Measurements from ENCODE around the gene PLD1. TPM values are rescaled to one million over a fixed set of nuclear protein-coding genes. Genes with fewer than 3 reads are reported as not detected.

PLD1 gene
- total RNA-seq, 4 donors from 2014 or later = 7.0 to 17.1 (median 13.6) TPM

DNA sequence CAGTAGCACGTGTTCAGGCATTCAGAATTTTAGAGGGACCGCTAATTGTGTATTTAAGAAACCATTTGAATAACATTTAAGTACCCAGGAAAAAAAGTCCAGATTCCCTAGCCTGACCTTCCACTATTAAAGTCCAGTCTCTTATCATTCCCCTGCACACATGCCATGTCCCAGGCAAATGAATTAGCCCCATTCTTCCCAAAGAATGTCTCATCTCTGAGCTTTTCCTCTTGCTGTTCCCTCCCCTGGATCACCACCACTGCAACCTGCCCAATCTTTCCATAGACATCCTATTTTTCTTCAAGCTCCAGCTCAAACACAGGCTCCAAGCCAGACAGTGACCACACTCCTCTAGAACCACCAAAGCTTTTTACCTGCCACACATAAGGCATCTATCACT lies 25.9 kb downstream of the PLD1 start:
- WGBS, 2 donors (ENCODE audit: low coverage in 1 of 2) = 55 to 80% methylated on average over 2 of the region's 2 CpGs
- Histone ChIP-seq H3K27me3 (no peaks in the 10 kb centered on the region), H3K4me3 (no peak overlapping the region), H3K9me3 (no peaks in the 10 kb centered on the region), H3K4me1 (peaks cover 0 to 34% (median 6%) of the 10 kb centered on the region in 3 donors), H3K36me3 (no peaks in the 10 kb centered on the region), H3K27ac (peak overlapping the region in 1 of 4 donors; percentile 4)
- no peak for ATAC-seq
- TF ChIP-seq, protein P1, sequence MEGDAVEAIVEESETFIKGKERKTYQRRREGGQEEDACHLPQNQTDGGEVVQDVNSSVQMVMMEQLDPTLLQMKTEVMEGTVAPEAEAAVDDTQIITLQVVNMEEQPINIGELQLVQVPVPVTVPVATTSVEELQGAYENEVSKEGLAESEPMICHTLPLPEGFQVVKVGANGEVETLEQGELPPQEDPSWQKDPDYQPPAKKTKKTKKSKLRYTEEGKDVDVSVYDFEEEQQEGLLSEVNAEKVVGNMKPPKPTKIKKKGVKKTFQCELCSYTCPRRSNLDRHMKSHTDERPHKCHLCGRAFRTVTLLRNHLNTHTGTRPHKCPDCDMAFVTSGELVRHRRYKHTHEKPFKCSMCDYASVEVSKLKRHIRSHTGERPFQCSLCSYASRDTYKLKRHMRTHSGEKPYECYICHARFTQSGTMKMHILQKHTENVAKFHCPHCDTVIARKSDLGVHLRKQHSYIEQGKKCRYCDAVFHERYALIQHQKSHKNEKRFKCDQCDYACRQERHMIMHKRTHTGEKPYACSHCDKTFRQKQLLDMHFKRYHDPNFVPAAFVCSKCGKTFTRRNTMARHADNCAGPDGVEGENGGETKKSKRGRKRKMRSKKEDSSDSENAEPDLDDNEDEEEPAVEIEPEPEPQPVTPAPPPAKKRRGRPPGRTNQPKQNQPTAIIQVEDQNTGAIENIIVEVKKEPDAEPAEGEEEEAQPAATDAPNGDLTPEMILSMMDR (IDR thresholded peaks at IDR 0.05) = no peak
- no peak for TF ChIP-seq POLR2A (IDR thresholded peaks at IDR 0.05)
- no peak for TF ChIP-seq EP300 (IDR thresholded peaks at IDR 0.05)
- no peak for TF ChIP-seq POLR2AphosphoS5 (IDR thresholded peaks at IDR 0.05)

DNA sequence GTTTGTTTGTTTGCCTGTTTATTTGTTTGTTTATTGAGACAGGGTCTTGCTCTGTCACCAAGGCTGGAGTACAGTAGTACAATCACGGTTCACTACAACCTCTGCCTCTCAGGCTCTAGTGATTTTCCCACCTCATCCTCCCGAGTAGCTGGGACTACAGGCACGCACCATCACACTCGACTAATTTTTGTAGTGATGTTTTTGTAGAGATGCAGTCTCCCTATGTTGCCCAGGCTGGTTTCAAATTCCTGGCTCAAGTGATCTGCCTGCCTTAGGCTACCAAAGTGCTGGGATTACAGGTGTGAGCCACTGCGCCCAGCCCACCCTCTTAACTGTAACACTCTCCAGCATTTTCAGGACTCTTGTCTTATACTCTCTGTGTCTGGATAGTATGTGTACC lies 26.7 kb downstream of the PLD1 start:
- Histone ChIP-seq H3K9me3 (no peaks in the 10 kb centered on the region), H3K4me1 (peaks cover 0 to 26% (median 3%) of the 10 kb centered on the region in 3 donors), H3K27me3 (no peaks in the 10 kb centered on the region), H3K36me3 (no peaks in the 10 kb centered on the region), H3K4me3 (no peak overlapping the region), H3K27ac (no peak overlapping the region)
- no peak for ATAC-seq
- whole genome bisulfite sequencing, 2 donors (ENCODE audit: low coverage in 1 of 2) = 67 to 75% methylated on average over 4 to 5 of the region's 5 CpGs
- no peak for TF ChIP-seq EP300 (IDR thresholded peaks at IDR 0.05)
- TF ChIP-seq POLR2AphosphoS5 (IDR thresholded peaks at IDR 0.05) = no peak
- no peak for TF ChIP-seq POLR2A (IDR thresholded peaks at IDR 0.05)
- TF ChIP-seq, protein P1 (IDR thresholded peaks at IDR 0.05) = no peak

DNA sequence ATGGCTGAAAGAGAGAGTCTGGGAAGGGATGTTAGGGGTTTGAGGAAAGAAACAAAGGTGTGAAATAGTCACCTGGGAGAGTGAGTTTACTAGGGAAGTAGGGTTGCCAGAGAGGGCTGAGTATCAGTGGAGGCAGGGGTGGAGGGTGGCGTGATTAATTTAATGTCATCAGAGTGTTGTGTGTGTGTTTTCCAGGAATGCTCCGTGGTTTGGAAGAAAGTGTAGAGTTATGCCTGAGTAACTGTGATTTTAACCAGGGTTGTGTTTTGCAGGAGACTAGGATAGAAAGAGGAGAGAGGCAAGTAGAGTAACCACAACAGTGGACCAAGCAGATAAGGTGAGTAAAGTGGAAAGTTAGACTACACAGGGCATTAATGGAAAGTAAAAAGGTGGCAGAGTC lies 27.2 kb downstream of the PLD1 start:
- Histone ChIP-seq H3K27me3 (no peaks in the 10 kb centered on the region), H3K36me3 (no peaks in the 10 kb centered on the region), H3K4me1 (peaks cover 0 to 21% (median 3%) of the 10 kb centered on the region in 3 donors), H3K4me3 (no peak overlapping the region), H3K9me3 (no peaks in the 10 kb centered on the region), H3K27ac (no peak overlapping the region)
- no peak for ATAC-seq
- TF ChIP-seq POLR2A (IDR thresholded peaks at IDR 0.05) = no peak
- TF ChIP-seq, protein P1 (IDR thresholded peaks at IDR 0.05) = no peak
- no peak for TF ChIP-seq EP300 (IDR thresholded peaks at IDR 0.05)
- no peak for TF ChIP-seq POLR2AphosphoS5 (IDR thresholded peaks at IDR 0.05)
- WGBS, 2 donors (ENCODE audit: low coverage in 1 of 2) = 78 to 82% methylated on average over 2 of the region's 2 CpGs

DNA sequence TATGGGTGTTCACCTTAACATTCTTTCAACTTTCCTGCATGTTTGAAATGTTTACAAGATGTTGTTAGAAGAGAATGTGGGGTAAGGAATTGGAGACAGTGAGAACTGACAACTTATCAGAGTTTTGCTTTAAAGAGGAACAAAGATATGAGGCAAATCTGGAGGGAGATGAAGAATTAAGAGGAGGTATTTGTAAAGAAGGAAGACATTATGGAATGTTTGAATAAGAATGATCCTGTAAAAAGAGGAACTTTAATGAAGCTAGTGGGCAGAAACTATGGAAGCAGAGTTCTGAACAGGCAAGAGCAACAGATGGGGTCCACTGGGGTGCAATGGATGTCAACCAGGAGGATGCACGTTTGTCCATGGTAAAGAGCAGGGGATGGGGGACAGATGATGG lies 27.7 kb downstream of the PLD1 start:
- H3K4me3 ChIP-seq = no peak overlapping the region
- H3K9me3 ChIP-seq = no peaks in the 10 kb centered on the region
- TF ChIP-seq POLR2AphosphoS5 (IDR thresholded peaks at IDR 0.05) (no peak), POLR2A (IDR thresholded peaks at IDR 0.05) (no peak), EP300 (IDR thresholded peaks at IDR 0.05) (no peak)
- TF ChIP-seq, protein P1 (IDR thresholded peaks at IDR 0.05) = no peak
- no peak overlapping the region for H3K27ac ChIP-seq
- 67 to 86% methylated on average over 1 of the region's 1 CpG for WGBS, 2 donors (ENCODE audit: low coverage in 1 of 2)
- H3K36me3 ChIP-seq = no peaks in the 10 kb centered on the region
- no peaks in the 10 kb centered on the region for H3K27me3 ChIP-seq
- ATAC-seq = no peak
- H3K4me1 ChIP-seq = peaks cover 0 to 21% (median 3%) of the 10 kb centered on the region in 3 donors

DNA sequence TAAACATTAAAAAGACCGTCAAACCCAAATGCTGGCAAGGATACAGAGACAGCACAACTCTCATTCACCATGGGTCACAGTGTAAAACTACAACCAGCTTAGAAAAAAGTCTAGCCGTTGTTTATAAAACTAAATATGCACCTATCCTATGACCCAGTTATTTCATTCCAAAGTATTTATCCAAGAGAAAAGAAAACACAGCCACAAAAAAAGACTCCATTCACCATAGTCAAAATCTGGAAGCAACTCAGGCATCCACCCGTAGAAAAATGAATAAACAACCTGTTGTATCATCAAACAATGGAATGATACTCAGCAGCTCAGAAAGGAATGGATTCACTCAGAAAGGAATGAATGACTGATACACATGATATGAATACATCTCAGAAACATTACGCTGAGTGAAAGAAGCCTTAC lies 28.6 kb downstream of the PLD1 start:
- WGBS, 2 donors (ENCODE audit: low coverage in 1 of 2) = 33 to 47% methylated on average over 4 of the region's 4 CpGs
- Histone ChIP-seq H3K27me3 (no peaks in the 10 kb centered on the region), H3K27ac (no peak overlapping the region), H3K4me1 (peaks cover 0 to 21% (median 3%) of the 10 kb centered on the region in 3 donors), H3K36me3 (no peaks in the 10 kb centered on the region), H3K4me3 (no peak overlapping the region), H3K9me3 (no peaks in the 10 kb centered on the region)
- no peak for ATAC-seq
- TF ChIP-seq POLR2AphosphoS5 (IDR thresholded peaks at IDR 0.05) (no peak), EP300 (IDR thresholded peaks at IDR 0.05) (no peak), POLR2A (IDR thresholded peaks at IDR 0.05) (no peak)
- TF ChIP-seq, protein P1 (IDR thresholded peaks at IDR 0.05) = no peak

Data from gastroesophageal sphincter (tissue), 4 donors.